BLaER1 (cell line): ENCODE results near the gene IFITM1.
A peak's percentile ranks its signal among the peaks of the same experiment; 100 is the strongest.

Experiments
- H3K27ac ChIP-seq: shearing (Covaris generic); formaldehyde crosslinking; 2 replicates; pipeline ENCODE4 v1.8.1; 2022
- H3K27me3 ChIP-seq: shearing (Covaris generic); formaldehyde crosslinking; 2 replicates; pipeline ENCODE4 v1.8.1; 2022
- H3K36me3 ChIP-seq: shearing (Covaris generic); formaldehyde crosslinking; 2 replicates; pipeline ENCODE4 v1.8.1; 2022
- H3K4me1 ChIP-seq: shearing (Covaris generic); formaldehyde crosslinking; 2 replicates; pipeline ENCODE4 v1.8.1; 2022
- H3K4me2 ChIP-seq: shearing (Covaris generic); formaldehyde crosslinking; 2 replicates; pipeline ENCODE4 v1.8.1; 2022
- H3K4me3 ChIP-seq: shearing (Covaris generic); formaldehyde crosslinking; 2 replicates; pipeline ENCODE4 v1.8.1; 2022
- H3K9ac ChIP-seq: shearing (Covaris generic); formaldehyde crosslinking; 2 replicates; pipeline ENCODE4 v1.8.1; 2022
- H3K9me3 ChIP-seq: shearing (Covaris generic); formaldehyde crosslinking; 2 replicates; pipeline ENCODE4 v1.8.1; 2022
- H4K20me1 ChIP-seq: shearing (Covaris generic); formaldehyde crosslinking; 2 replicates; pipeline ENCODE4 v1.8.1; 2022
- Cebpa-rat ChIP-seq: shearing (Covaris generic); IDR thresholded peaks from 2 replicates; pipeline ENCODE4 v1.8.1; 2022

IFITM1 gene

DNA sequence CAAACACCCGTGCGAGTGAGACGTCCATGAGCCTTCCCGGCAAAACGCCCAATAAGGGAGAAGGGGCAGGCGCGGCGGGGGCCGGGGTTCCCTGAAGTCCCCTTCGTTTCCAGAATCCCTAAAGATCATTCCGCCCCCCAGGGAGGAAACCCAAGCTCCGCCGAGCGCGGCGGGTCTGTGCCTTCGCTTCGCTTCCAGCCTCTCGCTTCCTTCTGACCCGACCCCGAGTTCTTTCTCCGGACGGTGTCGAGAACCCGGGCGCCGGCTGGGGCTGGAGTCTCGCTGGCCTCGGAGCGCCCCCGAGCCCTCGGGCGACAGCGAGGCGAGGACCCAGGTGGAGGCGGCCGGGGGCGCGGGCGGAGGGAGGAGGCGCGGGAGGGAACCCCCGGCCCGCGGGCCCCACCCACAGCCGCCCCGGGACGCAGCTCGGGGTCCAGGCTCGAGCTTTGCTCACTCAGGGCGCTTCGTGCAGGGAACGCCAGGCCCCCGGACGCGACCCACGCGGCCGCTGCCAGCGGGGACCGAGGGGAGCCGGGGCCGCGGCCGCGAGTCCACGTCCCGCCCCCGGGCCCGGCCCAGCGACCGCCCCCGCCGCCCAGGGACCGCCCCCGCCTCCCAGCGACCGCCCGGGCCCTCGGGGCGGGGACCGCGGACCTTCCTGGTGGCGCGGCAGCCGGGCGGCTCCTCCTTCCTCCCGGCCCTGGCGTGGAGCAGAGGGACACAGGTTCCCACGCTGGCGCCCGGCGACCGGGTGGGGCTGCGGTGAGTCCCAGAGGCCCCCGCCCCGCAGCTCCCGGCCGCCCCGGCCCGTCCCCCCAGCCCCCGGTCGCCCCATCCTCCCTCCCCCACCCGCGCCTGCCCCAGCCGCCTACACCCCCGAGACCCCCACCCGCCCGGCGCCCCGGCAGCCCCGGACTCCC lies 25.1 kb upstream of the IFITM1 start, which contains the start of gene PGGHG:
TSS of gene PGGHG (plus strand) at position 649 of the 920 bp plus-strand sequence. CDS start 691 bp downstream, outside the sequence.
- no peak for TF ChIP-seq Cebpa-rat
- H3K4me1 ChIP-seq, result peaks cover 49% of the 10 kb centered on the region
- peaks cover 31% of the 10 kb centered on the region for H3K36me3 ChIP-seq
- H3K27me3 ChIP-seq, result peaks cover 51% of the 10 kb centered on the region
- peak within 1 kb of the TSS; percentile 78 for H3K4me3 ChIP-seq
- peak within 1 kb of the TSS; percentile 81 for H3K9ac ChIP-seq
- peak within 1 kb of the TSS; percentile 82 for H3K27ac ChIP-seq
- H3K9me3 ChIP-seq, result no peaks in the 10 kb centered on the region
- H3K4me2 ChIP-seq, result peak within 1 kb of the TSS; percentile 100
- peaks cover 19% of the 10 kb centered on the region for H4K20me1 ChIP-seq

DNA sequence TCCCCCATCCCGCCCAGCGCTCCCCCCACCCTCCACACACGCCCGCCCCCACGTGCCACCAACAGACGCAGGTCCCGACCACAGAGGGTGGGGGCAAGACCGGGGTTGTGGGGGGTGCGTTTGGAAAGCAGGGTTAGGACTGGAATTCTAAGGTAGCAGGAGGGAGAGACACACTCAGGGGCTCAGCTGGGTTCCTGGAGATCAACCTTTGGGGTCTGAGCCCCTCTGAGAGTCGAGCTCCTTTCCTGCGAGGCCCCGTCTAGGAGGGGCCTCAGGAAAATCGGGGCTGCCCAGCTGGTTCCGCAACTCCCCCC lies 24.5 kb upstream of the IFITM1 start:
- TF ChIP-seq Cebpa-rat, result no peak
- no peaks in the 10 kb centered on the region for H3K9me3 ChIP-seq
- peaks cover 38% of the 10 kb centered on the region for H3K36me3 ChIP-seq
- peaks cover 45% of the 10 kb centered on the region for H3K27me3 ChIP-seq
- peak overlapping the region; percentile 100 for H3K4me2 ChIP-seq
- peak overlapping the region; percentile 78 for H3K4me3 ChIP-seq
- H4K20me1 ChIP-seq, result peaks cover 19% of the 10 kb centered on the region
- H3K9ac ChIP-seq, result peak overlapping the region; percentile 80
- peaks cover 49% of the 10 kb centered on the region for H3K4me1 ChIP-seq
- peak overlapping the region; percentile 76 for H3K27ac ChIP-seq

DNA sequence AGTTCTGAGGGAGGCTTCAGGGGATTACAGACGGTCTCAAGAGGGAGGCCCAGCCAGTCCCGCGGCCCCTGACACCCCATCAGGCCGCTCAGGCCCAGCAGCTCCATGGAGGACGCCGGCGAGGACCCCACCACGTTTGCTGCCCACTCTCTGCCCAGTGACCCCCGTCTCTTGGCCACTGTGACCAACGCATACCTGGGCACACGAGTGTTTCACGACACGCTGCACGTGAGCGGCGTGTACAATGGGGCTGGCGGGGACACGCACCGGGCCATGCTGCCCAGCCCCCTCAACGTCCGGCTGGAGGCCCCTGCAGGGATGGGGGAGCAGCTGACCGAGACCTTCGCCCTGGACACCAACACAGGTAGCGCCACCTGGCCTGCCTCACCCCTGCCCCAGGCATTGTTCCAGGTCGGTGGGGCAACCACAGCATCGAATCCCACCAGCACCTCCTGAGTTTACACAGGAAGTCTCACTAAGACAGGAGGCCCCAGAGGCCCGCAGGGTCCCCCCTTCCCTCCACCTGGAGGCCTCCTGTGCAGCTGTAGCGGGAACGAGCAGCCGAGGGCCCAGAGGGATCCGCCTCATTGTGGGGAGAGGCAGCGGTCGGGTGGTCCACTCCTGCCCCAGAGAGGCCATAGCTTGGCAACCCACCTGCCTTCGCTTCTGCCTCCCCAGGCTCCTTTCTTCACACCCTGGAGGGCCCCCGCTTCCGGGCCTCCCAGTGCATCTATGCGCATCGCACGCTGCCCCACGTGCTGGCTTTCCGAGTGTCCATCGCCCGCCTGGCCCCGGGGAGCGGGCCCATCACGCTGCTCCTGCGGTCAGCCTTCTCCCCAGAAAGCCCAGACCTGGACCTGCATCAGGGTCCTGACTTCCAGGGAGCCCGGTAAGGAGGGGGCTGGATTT lies 23.9 kb upstream of the IFITM1 start:
- Histone ChIP-seq H3K27ac (peak overlapping the region; percentile 76), H4K20me1 (peaks cover 19% of the 10 kb centered on the region), H3K4me2 (peak overlapping the region; percentile 100), H3K27me3 (peaks cover 39% of the 10 kb centered on the region), H3K9ac (peak overlapping the region; percentile 80), H3K9me3 (no peaks in the 10 kb centered on the region), H3K4me3 (peak overlapping the region; percentile 78), H3K4me1 (peaks cover 49% of the 10 kb centered on the region), H3K36me3 (peaks cover 44% of the 10 kb centered on the region)
- no peak for TF ChIP-seq Cebpa-rat

DNA sequence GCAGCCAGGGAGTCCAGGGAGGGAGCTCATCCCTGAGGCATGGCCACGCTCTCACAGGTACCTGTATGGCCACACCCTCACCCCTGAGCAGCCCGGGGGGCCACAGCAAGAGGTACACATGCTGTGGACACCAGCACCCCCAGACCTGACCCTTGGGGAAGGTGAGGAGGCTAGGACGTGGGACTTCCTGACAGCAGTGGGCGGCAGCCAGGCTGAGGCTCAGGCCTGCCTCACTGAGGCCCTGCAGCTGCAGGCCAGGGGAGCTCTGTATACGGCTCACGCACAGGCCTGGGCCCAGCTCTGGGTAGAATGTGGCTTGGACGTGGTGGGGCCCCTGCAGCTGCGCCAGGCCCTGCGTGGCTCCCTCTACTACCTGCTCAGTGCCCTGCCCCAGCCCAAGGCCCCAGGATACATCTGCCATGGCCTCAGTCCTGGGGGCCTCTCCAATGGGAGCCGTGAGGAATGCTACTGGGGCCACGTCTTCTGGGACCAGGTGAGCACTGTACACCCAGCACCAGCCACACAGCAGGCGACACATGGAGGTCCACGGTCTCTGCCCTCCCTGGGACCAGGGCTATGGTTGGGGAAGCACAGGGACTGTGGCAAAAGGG lies 23.1 kb upstream of the IFITM1 start:
- Histone ChIP-seq H3K27ac (peak overlapping the region; percentile 76), H3K9ac (peak overlapping the region; percentile 80), H3K4me3 (peak overlapping the region; percentile 78), H3K9me3 (no peaks in the 10 kb centered on the region), H3K27me3 (peaks cover 31% of the 10 kb centered on the region), H3K4me1 (peaks cover 49% of the 10 kb centered on the region), H3K4me2 (peak overlapping the region; percentile 100), H3K36me3 (peaks cover 51% of the 10 kb centered on the region), H4K20me1 (peaks cover 19% of the 10 kb centered on the region)
- TF ChIP-seq Cebpa-rat, result no peak

DNA sequence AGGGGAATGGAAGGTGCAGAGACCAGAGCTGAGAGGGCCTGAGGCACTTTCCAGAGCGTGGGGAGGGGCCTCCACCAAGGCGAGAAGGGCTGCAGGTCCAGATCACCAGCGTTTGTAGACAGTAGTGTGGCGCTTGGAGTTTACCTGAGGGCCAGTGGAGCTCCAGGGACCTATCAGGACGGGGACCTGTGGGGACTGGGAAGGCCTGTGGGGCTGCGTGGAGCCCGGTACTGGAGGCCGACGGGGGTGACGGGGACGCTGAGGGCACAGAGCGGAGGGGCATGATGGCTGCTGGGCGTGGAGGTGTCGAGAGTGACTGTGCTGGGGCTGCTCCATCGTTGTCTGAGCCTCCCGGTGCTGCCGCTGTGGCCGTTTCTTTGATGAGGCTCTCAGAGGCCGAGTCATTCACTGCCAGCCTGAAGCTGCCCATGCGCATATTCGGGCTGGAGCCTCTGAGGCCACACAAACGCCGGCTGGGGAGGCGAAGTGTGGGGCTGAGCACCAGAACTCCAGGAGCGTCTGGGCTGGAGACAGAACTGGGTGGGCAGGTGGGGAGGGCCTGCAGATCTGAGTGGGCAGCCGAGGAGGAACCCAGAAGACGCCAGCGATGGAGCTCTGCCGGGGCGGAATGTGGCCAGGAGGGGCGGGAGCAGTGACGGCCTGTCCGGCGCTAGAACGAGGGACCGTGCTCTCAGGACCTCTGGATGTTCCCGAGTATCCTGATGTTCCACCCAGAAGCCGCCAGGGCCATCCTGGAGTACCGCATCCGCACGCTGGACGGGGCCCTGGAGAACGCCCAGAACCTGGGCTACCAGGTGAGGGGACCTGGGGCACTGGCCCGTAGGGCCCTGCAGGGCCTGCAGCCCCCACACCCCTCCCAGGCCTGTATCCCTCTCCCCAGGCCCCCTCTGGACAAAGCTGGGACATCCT lies 22.3 kb upstream of the IFITM1 start:
- TF ChIP-seq Cebpa-rat, result no peak
- Histone ChIP-seq H3K4me2 (peak overlapping the region; percentile 100), H3K9me3 (no peaks in the 10 kb centered on the region), H3K4me3 (no peak overlapping the region; the same call in 1 of the 2 replicates), H4K20me1 (peaks cover 19% of the 10 kb centered on the region), H3K27ac (no peak overlapping the region), H3K4me1 (peaks cover 56% of the 10 kb centered on the region), H3K36me3 (peaks cover 56% of the 10 kb centered on the region), H3K9ac (peak overlapping the region; percentile 80), H3K27me3 (peaks cover 23% of the 10 kb centered on the region)

DNA sequence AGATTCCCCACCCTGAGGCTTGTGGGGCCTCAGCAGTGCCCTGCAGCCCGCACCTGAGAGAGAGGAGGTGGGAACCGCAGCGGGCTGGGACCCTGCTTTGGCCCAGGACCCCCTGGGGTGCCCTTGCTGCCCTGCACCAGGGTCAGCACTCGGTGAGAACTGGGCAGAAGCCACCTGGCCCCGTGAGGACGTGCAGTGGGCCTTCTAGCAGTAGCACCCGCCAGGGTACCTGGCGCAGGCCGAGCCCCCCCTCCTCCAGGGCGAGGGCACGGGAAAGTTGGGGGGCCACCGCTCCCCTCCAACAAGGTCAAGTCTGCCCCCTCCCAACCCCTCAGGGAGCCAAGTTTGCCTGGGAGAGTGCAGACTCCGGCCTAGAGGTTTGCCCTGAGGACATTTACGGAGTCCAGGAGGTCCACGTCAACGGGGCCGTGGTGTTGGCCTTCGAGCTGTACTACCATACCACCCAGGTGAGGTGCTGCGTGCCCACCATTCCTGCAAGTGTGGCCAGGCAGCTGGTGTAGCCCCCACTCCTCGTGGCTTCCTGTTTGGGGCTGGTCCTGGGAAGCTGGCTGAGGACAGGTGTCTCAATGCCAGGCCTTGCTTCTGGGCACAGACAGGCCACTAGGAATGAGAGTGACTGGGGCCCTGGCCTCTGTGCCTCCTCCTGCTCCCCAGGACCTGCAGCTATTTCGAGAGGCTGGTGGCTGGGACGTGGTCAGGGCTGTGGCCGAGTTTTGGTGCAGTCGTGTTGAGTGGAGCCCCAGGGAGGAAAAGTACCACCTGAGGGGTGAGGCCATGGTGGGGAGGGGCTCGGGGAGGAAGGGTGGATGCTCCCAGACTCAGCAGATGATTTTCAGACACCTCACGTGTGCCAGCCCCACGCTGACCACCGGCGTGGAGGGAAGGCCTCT lies 21.4 kb upstream of the IFITM1 start:
- TF ChIP-seq Cebpa-rat, result no peak
- peak overlapping the region; percentile 14 for H3K4me2 ChIP-seq
- peaks cover 14% of the 10 kb centered on the region for H4K20me1 ChIP-seq
- H3K27me3 ChIP-seq, result peaks cover 14% of the 10 kb centered on the region
- H3K36me3 ChIP-seq, result peaks cover 56% of the 10 kb centered on the region
- H3K9ac ChIP-seq, result no peak overlapping the region
- H3K4me1 ChIP-seq, result peaks cover 59% of the 10 kb centered on the region
- no peak overlapping the region for H3K4me3 ChIP-seq
- H3K27ac ChIP-seq, result no peak overlapping the region
- no peaks in the 10 kb centered on the region for H3K9me3 ChIP-seq

DNA sequence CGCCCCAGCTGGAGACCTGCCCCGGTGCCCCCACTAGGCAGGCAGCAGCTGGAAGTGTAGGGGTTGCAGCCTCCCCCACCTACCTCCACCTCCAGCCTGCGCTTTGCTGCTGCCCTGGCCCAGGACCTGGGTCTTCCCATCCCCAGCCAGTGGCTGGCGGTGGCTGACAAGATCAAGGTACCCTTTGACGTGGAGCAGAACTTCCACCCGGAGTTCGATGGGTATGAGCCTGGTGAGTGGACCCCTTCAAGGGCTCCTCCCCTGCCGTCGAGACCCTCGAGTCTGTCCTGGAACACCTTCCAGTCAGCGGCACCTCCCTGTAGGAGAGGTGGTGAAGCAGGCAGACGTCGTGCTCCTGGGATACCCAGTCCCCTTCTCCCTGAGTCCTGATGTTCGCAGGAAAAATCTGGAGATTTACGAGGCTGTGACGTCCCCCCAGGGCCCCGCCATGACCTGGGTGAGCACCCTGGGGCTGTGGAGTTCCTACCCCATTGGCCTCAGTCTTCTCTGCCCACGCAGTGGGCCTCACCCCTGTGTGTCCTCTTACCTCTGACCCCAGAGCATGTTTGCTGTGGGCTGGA lies 20.5 kb upstream of the IFITM1 start:
- Histone ChIP-seq H3K9me3 (no peaks in the 10 kb centered on the region), H3K27ac (no peak overlapping the region), H3K36me3 (peaks cover 56% of the 10 kb centered on the region), H3K4me3 (no peak overlapping the region), H3K4me2 (no peak overlapping the region), H3K9ac (no peak overlapping the region), H3K4me1 (peaks cover 59% of the 10 kb centered on the region), H4K20me1 (peaks cover 5% of the 10 kb centered on the region; the same call in 1 of the 2 replicates), H3K27me3 (peaks cover 5% of the 10 kb centered on the region)
- no peak for TF ChIP-seq Cebpa-rat
